Stimulated activated CD8-positive, alpha-beta memory T cell treated with anti-CD3 and anti-CD28 coated beads, Interleukin-4, amount 100 ng/mL, for 48 hours (primary cell): ENCODE measurements around the gene OSBPL5.

Experiments used
- DNase-seq: peaks from one replicate; pipeline ENCODE4 v3.0.0-alpha.2; 2020

OSBPL5 gene

GRCh38 chr11:3162410-3163240, 2.5 kb downstream of the OSBPL5 start:
- DNase-seq, result no peak

- no peak for DNase-seq
Observed at GRCh38 chr11:3161720-3162409, 3.2 kb downstream of the OSBPL5 start.

- no peak for DNase-seq
Observed at GRCh38 chr11:3161309-3161708, 3.8 kb downstream of the OSBPL5 start.

- peak; percentile 55 for DNase-seq
Observed at GRCh38 chr11:3160252-3161031, 4.7 kb downstream of the OSBPL5 start.

- DNase-seq, result no peak
Observed at GRCh38 chr11:3159296-3160190, 5.6 kb downstream of the OSBPL5 start.

- no peak for DNase-seq
Observed at GRCh38 chr11:3158821-3159220, 6.3 kb downstream of the OSBPL5 start.

GRCh38 chr11:3158131-3158591, 6.9 kb downstream of the OSBPL5 start:
- no peak for DNase-seq

- no peak for DNase-seq
Observed at GRCh38 chr11:3157381-3158130, 7.6 kb downstream of the OSBPL5 start.

- no peak for DNase-seq
Observed at GRCh38 chr11:3156661-3157311, 8.3 kb downstream of the OSBPL5 start.

- no peak for DNase-seq
Observed at GRCh38 chr11:3156282-3156660, 8.8 kb downstream of the OSBPL5 start.

GRCh38 chr11:3155691-3156258, 9.3 kb downstream of the OSBPL5 start:
- DNase-seq, result no peak

GRCh38 chr11:3155216-3155615, 9.9 kb downstream of the OSBPL5 start:
- no peak for DNase-seq

GRCh38 chr11:3154001-3154599, 11.0 kb downstream of the OSBPL5 start:
- no peak for DNase-seq

GRCh38 chr11:3153291-3153861, 11.7 kb downstream of the OSBPL5 start:
- no peak for DNase-seq

- DNase-seq, result no peak
Observed at GRCh38 chr11:3152471-3153110, 12.5 kb downstream of the OSBPL5 start.

GRCh38 chr11:3150726-3151125, 14.4 kb downstream of the OSBPL5 start:
- DNase-seq, result no peak

GRCh38 chr11:3149852-3150188, 15.3 kb downstream of the OSBPL5 start:
- DNase-seq, result no peak

- no peak for DNase-seq
Observed at GRCh38 chr11:3148990-3149851, 15.9 kb downstream of the OSBPL5 start.
